KMS-11 (cell line): Measurements from ENCODE around the gene CUEDC1.

Experiments
- H2AFZ ChIP-seq: fragments of 200-600 bp; sonication (generic); 2 replicates; pipeline ENCODE4 v1.6.1; 2016; ENCODE audit warnings: antibody characterized with exemption, mixed run types, low read depth
- H3K27ac ChIP-seq: fragments of 200-600 bp; sonication (generic); 2 replicates; pipeline ENCODE4 v1.6.1; 2016; ENCODE audit warnings: mild to moderate bottlenecking, mixed run types
- H3K27me3 ChIP-seq: fragments of 200-600 bp; sonication (generic); 2 replicates; pipeline ENCODE4 v1.6.1; 2017; ENCODE audit warnings: mild to moderate bottlenecking, low read depth, mixed run types, moderate library complexity; ENCODE audit not compliant: insufficient read depth
- H3K36me3 ChIP-seq: fragments of 200-600 bp; sonication (generic); 2 replicates; pipeline ENCODE4 v1.6.1; 2017; ENCODE audit warnings: mild to moderate bottlenecking, mixed run types; ENCODE audit not compliant: insufficient read depth
- H3K4me1 ChIP-seq: fragments of 200-600 bp; sonication (generic); 2 replicates; pipeline ENCODE4 v1.6.1; 2016; ENCODE audit warnings: mild to moderate bottlenecking, low read depth, mixed run types; ENCODE audit not compliant: poor library complexity, severe bottlenecking
- H3K4me2 ChIP-seq: fragments of 200-600 bp; sonication (generic); 2 replicates; pipeline ENCODE4 v1.7.0; 2016; ENCODE audit warnings: mild to moderate bottlenecking, mixed run types
- H3K4me3 ChIP-seq: fragments of 200-600 bp; sonication (generic); IDR thresholded peaks from 2 replicates; pipeline ENCODE4 v1.6.1; 2017; ENCODE audit warnings: low read depth, low read length, mixed read lengths; ENCODE audit not compliant: insufficient read depth
- H3K79me2 ChIP-seq: fragments of 200-600 bp; sonication (generic); 2 replicates; pipeline ENCODE4 v1.6.1; 2016; ENCODE audit warnings: low read depth, mixed run types; ENCODE audit not compliant: insufficient read depth
- H3K9ac ChIP-seq: fragments of 200-600 bp; sonication (generic); 2 replicates; pipeline ENCODE4 v1.6.1; 2016; ENCODE audit warnings: mild to moderate bottlenecking, mixed run types
- H4K20me1 ChIP-seq: fragments of 200-600 bp; sonication (generic); 2 replicates; pipeline ENCODE4 v1.6.1; 2016; ENCODE audit warnings: mild to moderate bottlenecking, mixed run types; ENCODE audit not compliant: insufficient read depth
- TF ChIP-seq, protein P1 (sequence below): fragments of 200-600 bp; sonication (generic); conservative IDR thresholded peaks from 2 replicates; pipeline ENCODE4 v1.6.1; 2017; ENCODE audit warnings: low read depth, mild to moderate bottlenecking, antibody characterized with exemption, low read length, moderate library complexity, mixed read lengths

CUEDC1 gene

GRCh38 chr17:57943645-57944044 lies 11.6 kb downstream of the CUEDC1 start:
- Histone ChIP-seq H3K9ac (no peak overlapping the region), H3K79me2 (no peaks in the 10 kb centered on the region), H3K4me1 (peaks cover 68% of the 10 kb centered on the region), H3K4me2 (no peak overlapping the region), H3K36me3 (no peaks in the 10 kb centered on the region), H3K27ac (no peak overlapping the region), H4K20me1 (no peaks in the 10 kb centered on the region), H3K27me3 (peaks cover 43% of the 10 kb centered on the region), H3K4me3 (no peak overlapping the region), H2AFZ (no peak overlapping the region)
- TF ChIP-seq, protein P1, sequence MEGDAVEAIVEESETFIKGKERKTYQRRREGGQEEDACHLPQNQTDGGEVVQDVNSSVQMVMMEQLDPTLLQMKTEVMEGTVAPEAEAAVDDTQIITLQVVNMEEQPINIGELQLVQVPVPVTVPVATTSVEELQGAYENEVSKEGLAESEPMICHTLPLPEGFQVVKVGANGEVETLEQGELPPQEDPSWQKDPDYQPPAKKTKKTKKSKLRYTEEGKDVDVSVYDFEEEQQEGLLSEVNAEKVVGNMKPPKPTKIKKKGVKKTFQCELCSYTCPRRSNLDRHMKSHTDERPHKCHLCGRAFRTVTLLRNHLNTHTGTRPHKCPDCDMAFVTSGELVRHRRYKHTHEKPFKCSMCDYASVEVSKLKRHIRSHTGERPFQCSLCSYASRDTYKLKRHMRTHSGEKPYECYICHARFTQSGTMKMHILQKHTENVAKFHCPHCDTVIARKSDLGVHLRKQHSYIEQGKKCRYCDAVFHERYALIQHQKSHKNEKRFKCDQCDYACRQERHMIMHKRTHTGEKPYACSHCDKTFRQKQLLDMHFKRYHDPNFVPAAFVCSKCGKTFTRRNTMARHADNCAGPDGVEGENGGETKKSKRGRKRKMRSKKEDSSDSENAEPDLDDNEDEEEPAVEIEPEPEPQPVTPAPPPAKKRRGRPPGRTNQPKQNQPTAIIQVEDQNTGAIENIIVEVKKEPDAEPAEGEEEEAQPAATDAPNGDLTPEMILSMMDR, result no peak

DNA sequence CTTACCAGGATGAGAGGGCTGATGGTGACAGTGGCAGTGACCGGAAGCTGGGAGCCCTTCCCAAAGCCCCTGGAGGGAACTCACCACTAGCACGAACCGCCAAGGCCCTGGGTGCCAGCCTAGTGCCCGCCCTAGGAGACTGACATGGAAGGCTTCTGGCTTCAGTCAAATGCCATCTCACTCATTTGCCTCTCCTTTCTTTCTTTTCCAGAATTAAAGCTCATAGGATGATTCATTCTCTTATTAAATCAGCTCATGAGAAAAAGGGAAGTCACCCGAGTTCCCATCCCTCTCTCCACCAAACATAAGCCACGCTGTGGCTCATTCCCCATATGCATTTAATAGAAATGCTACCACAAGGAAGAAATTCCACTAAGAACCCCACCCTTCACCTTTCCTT lies 12.1 kb downstream of the CUEDC1 start:
- H4K20me1 ChIP-seq, result no peaks in the 10 kb centered on the region
- peaks cover 38% of the 10 kb centered on the region for H3K27me3 ChIP-seq
- H3K4me2 ChIP-seq, result no peak overlapping the region
- no peak overlapping the region for H2AFZ ChIP-seq
- H3K9ac ChIP-seq, result no peak overlapping the region
- no peaks in the 10 kb centered on the region for H3K36me3 ChIP-seq
- peaks cover 68% of the 10 kb centered on the region for H3K4me1 ChIP-seq
- no peaks in the 10 kb centered on the region for H3K79me2 ChIP-seq
- H3K27ac ChIP-seq, result no peak overlapping the region
- H3K4me3 ChIP-seq, result no peak overlapping the region
- TF ChIP-seq, protein P1, result no peak

GRCh38 chr17:57941384-57942370 lies 13.5 kb downstream of the CUEDC1 start:
- Histone ChIP-seq H4K20me1 (no peaks in the 10 kb centered on the region), H3K27me3 (peaks cover 28% of the 10 kb centered on the region), H2AFZ (no peak overlapping the region), H3K9ac (no peak overlapping the region), H3K4me2 (no peak overlapping the region), H3K36me3 (no peaks in the 10 kb centered on the region), H3K79me2 (no peaks in the 10 kb centered on the region), H3K4me3 (no peak overlapping the region), H3K4me1 (peaks cover 60% of the 10 kb centered on the region), H3K27ac (no peak overlapping the region)
- TF ChIP-seq, protein P1, result no peak

GRCh38 chr17:57940653-57941329 lies 14.4 kb downstream of the CUEDC1 start:
- Histone ChIP-seq H3K4me1 (peaks cover 51% of the 10 kb centered on the region), H3K4me3 (no peak overlapping the region), H3K4me2 (peak overlapping the region; percentile 61; the same call in 1 of the 2 replicates), H3K36me3 (no peaks in the 10 kb centered on the region), H2AFZ (no peak overlapping the region), H4K20me1 (no peaks in the 10 kb centered on the region), H3K9ac (no peak overlapping the region), H3K79me2 (no peaks in the 10 kb centered on the region), H3K27me3 (peaks cover 25% of the 10 kb centered on the region), H3K27ac (no peak overlapping the region)
- TF ChIP-seq, protein P1, result no peak
